Neural cell (in vitro differentiated cells): ENCODE results near the gene UQCRFS1.

Experiments
- EP300 ChIP-seq: fragments of 450-650 bp; conservative IDR thresholded peaks from 2 replicates; pipeline ENCODE4 v1.6.1; 2014; ENCODE audit warnings: antibody characterized with exemption, mild to moderate bottlenecking, moderate library complexity; ENCODE audit not compliant: poor library complexity, severe bottlenecking
- EZH2 ChIP-seq: fragments of 200-600, 300-800 bp; shearing (Covaris generic), sonication (generic); IDR thresholded peaks from 2 replicates; pipeline ENCODE4 v1.6.1; 2014; ENCODE audit warnings: antibody characterized with exemption, low read length, borderline replicate concordance, mild to moderate bottlenecking; ENCODE audit not compliant: insufficient read depth, poor library complexity, severe bottlenecking
- POLR2AphosphoS5 ChIP-seq: IDR thresholded peaks from 2 replicates; pipeline ENCODE4 v1.6.1; 2012
- RAD21 ChIP-seq: fragments of 450-650 bp; conservative IDR thresholded peaks from 2 replicates; pipeline ENCODE4 v1.6.1; 2014; ENCODE audit warnings: antibody characterized with exemption, mild to moderate bottlenecking, moderate library complexity
- TAF1 ChIP-seq: IDR thresholded peaks from 2 replicates; pipeline ENCODE4 v1.6.1; 2012; ENCODE audit warnings: low read depth
- TF ChIP-seq, protein P1 (sequence below): fragments of 450-650 bp; IDR thresholded peaks from 2 replicates; pipeline ENCODE4 v1.5.1; 2014; ENCODE audit warnings: antibody characterized with exemption, mild to moderate bottlenecking, moderate library complexity; ENCODE audit not compliant: poor library complexity, severe bottlenecking

DNA sequence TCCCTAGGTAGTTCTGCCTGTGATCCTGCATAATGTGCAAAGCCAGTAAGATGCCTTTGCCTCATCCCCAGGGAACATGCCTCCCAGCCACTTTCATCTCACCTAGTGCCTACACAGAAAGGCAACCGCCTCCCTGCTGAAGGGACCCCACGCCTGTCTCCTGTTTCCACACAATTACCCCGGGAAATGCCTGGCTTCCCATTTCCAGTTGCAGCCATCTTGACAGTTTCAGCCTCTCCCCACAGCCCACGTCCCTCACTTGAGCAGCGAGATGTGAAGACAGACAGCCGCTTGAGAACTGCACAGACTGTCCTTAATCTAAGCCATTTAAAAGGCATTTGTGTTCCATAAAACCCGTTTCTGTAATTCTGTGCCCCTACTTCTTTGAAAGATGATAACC lies 4.7 kb upstream of the UQCRFS1 start:
- TF ChIP-seq, protein P1, sequence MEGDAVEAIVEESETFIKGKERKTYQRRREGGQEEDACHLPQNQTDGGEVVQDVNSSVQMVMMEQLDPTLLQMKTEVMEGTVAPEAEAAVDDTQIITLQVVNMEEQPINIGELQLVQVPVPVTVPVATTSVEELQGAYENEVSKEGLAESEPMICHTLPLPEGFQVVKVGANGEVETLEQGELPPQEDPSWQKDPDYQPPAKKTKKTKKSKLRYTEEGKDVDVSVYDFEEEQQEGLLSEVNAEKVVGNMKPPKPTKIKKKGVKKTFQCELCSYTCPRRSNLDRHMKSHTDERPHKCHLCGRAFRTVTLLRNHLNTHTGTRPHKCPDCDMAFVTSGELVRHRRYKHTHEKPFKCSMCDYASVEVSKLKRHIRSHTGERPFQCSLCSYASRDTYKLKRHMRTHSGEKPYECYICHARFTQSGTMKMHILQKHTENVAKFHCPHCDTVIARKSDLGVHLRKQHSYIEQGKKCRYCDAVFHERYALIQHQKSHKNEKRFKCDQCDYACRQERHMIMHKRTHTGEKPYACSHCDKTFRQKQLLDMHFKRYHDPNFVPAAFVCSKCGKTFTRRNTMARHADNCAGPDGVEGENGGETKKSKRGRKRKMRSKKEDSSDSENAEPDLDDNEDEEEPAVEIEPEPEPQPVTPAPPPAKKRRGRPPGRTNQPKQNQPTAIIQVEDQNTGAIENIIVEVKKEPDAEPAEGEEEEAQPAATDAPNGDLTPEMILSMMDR: no peak
- TF ChIP-seq POLR2AphosphoS5 (no peak), RAD21 (no peak), EZH2 (no peak), EP300 (no peak), TAF1 (no peak)
